WTC11 (cell line): ENCODE data around the gene NSMCE1. TPM values are rescaled to one million over a fixed set of nuclear protein-coding genes. Genes with fewer than 3 reads are reported as not detected.

Experiments
- ATAC-seq: fragments of 200-7000 bp; cut with Tn5 transposase; 2 replicates; pipeline ENCODE4 v1.10.0; 2021; ENCODE audit warnings: mild to moderate bottlenecking, moderate library complexity
- CTCF ChIA-PET: fragments of 300-600 bp; sonication (Branson Sonifier 250); formaldehyde crosslinking; loops from one replicate; lab custom pipeline; 2021; ENCODE audit warnings: antibody characterized with exemption; lab: Charles Lee
- POLR2A ChIA-PET: fragments of 350-600 bp; sonication (Branson Sonifier 250); formaldehyde crosslinking; loops from one replicate; lab custom pipeline; 2021; ENCODE audit warnings: antibody characterized with exemption; lab: Charles Lee
- DNase-seq: peaks from one replicate; pipeline ENCODE4 v3.0.0; 2021; ENCODE audit warnings: low spot score
- H3K27ac Mint-ChIP-seq: 2 replicates; pipeline ENCODE4 v1.8.0; 2021; ENCODE audit warnings: mixed read lengths
- H3K27me3 Mint-ChIP-seq: 2 replicates; pipeline ENCODE4 v1.8.0; 2021; ENCODE audit warnings: low read depth, mild to moderate bottlenecking, moderate library complexity, mixed read lengths
- H3K36me3 Mint-ChIP-seq: 2 replicates; pipeline ENCODE4 v1.8.0; 2021; ENCODE audit warnings: mixed read lengths
- H3K4me1 Mint-ChIP-seq: 2 replicates; pipeline ENCODE4 v1.8.0; 2022; ENCODE audit warnings: mixed read lengths
- H3K4me3 Mint-ChIP-seq: 2 replicates; pipeline ENCODE4 v1.8.0; 2021; ENCODE audit warnings: mild to moderate bottlenecking, moderate library complexity, mixed read lengths
- H3K9me3 Mint-ChIP-seq: 2 replicates; pipeline ENCODE4 v1.8.0; 2021; ENCODE audit warnings: mixed read lengths
- AFF4 ChIP-seq: sonication (generic); formaldehyde crosslinking; IDR thresholded peaks from 2 replicates; pipeline ENCODE4 v1.8.1; 2023; ENCODE audit warnings: mild to moderate bottlenecking, missing genetic modification reagents, borderline replicate concordance
- AR ChIP-seq: fragments of 250-450 bp; sonication (Bioruptor Pico); IDR thresholded peaks from 2 replicates; pipeline ENCODE4 v1.9.0; 2021; ENCODE audit warnings: mild to moderate bottlenecking
- ATF1 ChIP-seq: sonication (generic); formaldehyde crosslinking; IDR thresholded peaks from 2 replicates; pipeline ENCODE4 v1.8.1; 2023; ENCODE audit warnings: mild to moderate bottlenecking, moderate library complexity, missing genetic modification reagents
- ATF3 ChIP-seq: sonication (generic); formaldehyde crosslinking; conservative IDR thresholded peaks from 2 replicates; pipeline ENCODE4 v1.8.1; 2022; ENCODE audit warnings: mild to moderate bottlenecking, missing genetic modification reagents
- CBFB ChIP-seq: sonication (generic); formaldehyde crosslinking; IDR thresholded peaks from 2 replicates; pipeline ENCODE4 v1.8.1; 2022; ENCODE audit warnings: mild to moderate bottlenecking, low read depth, missing genetic modification reagents
- CTCF ChIP-seq: fragments of 200-600 bp; IDR thresholded peaks from 2 replicates; pipeline ENCODE4 v1.8.0; 2022; ENCODE audit warnings: antibody characterized with exemption
- GABPB1 ChIP-seq: sonication (generic); formaldehyde crosslinking; IDR thresholded peaks from 2 replicates; pipeline ENCODE4 v1.8.1; 2023; ENCODE audit warnings: mild to moderate bottlenecking, missing genetic modification reagents
- GRHL2 ChIP-seq: fragments of 250-450 bp; sonication (Bioruptor Pico); IDR thresholded peaks from 2 replicates; pipeline ENCODE4 v1.8.0; 2022; ENCODE audit warnings: mild to moderate bottlenecking, moderate library complexity; ENCODE audit not compliant: insufficient replicate concordance, severe bottlenecking
- GTF2I ChIP-seq: fragments of 250-450 bp; sonication (Bioruptor Pico); conservative IDR thresholded peaks from 2 replicates; pipeline ENCODE4 v1.4.0; 2021; ENCODE audit warnings: mild to moderate bottlenecking
- HMGA2 ChIP-seq: fragments of 250-450 bp; sonication (Bioruptor Pico); IDR thresholded peaks from 2 replicates; pipeline ENCODE4 v1.4.0; 2021; ENCODE audit warnings: mild to moderate bottlenecking, moderate library complexity
- IRF2 ChIP-seq: sonication (generic); formaldehyde crosslinking; IDR thresholded peaks from 2 replicates; pipeline ENCODE4 v1.8.0; 2022; ENCODE audit warnings: low read depth, missing genetic modification reagents, borderline replicate concordance
- JAZF1 ChIP-seq: fragments of 250-450 bp; sonication (Bioruptor Pico); IDR thresholded peaks from 2 replicates; pipeline ENCODE4 v1.9.0; 2021; ENCODE audit warnings: moderate library complexity, mild to moderate bottlenecking, inconsistent platforms
- JUN ChIP-seq: sonication (generic); formaldehyde crosslinking; IDR thresholded peaks from 2 replicates; pipeline ENCODE4 v1.8.0; 2023; ENCODE audit warnings: mild to moderate bottlenecking, missing genetic modification reagents
- MYBL2 ChIP-seq: sonication (generic); formaldehyde crosslinking; IDR thresholded peaks from 2 replicates; pipeline ENCODE4 v1.8.1; 2023; ENCODE audit warnings: mild to moderate bottlenecking, moderate library complexity, missing genetic modification reagents
- NR1H2 ChIP-seq: sonication (generic); formaldehyde crosslinking; IDR thresholded peaks from 2 replicates; pipeline ENCODE4 v1.9.0; 2021; ENCODE audit warnings: mild to moderate bottlenecking, moderate library complexity, missing genetic modification reagents
- PRRX2 ChIP-seq: fragments of 250-450 bp; sonication (Bioruptor Pico); IDR thresholded peaks from 2 replicates; pipeline ENCODE4 v1.8.0; 2021; ENCODE audit warnings: mild to moderate bottlenecking
- SMAD3 ChIP-seq: sonication (generic); formaldehyde crosslinking; IDR thresholded peaks from 2 replicates; pipeline ENCODE4 v1.8.0; 2022; ENCODE audit warnings: missing genetic modification reagents, mild to moderate bottlenecking, borderline replicate concordance
- TEAD4 ChIP-seq: sonication (generic); formaldehyde crosslinking; IDR thresholded peaks from 2 replicates; pipeline ENCODE4 v1.8.0; 2022; ENCODE audit warnings: mild to moderate bottlenecking, missing genetic modification reagents
- ZNF396 ChIP-seq: fragments of 250-450 bp; sonication (Bioruptor Pico); IDR thresholded peaks from 2 replicates; pipeline ENCODE4 v1.8.0; 2021; ENCODE audit warnings: mild to moderate bottlenecking, moderate library complexity, borderline replicate concordance
- ZNF671 ChIP-seq: fragments of 250-450 bp; sonication (Bioruptor Pico); IDR thresholded peaks from 2 replicates; pipeline ENCODE4 v1.8.0; 2021; ENCODE audit warnings: mild to moderate bottlenecking
- total RNA-seq: library from RNA; stranded (reverse); gene quantifications from 3 replicates; pipeline ENCODE4 v1.2.3, GENCODE V29; 2021

Gene NSMCE1
- total RNA-seq, 1 experiment from 2014 or later, result 29.4 TPM

GRCh38 chr16:27241658-27242057 is 26.9 kb downstream of the NSMCE1 start:
- ChIA-PET POLR2A (no interaction called here), CTCF (interaction anchor here (1.6 to 3.5 kb wide), 2 partner anchors 61 to 126 kb away, joined by 5 to 22 read pairs; no protein-coding TSS in a partner anchor)
- Mint-ChIP-seq H3K27ac (peak overlapping the region; percentile 57; the same call in 1 of the 2 replicates), H3K4me1 (peaks cover 38% of the 10 kb centered on the region), H3K9me3 (no peaks in the 10 kb centered on the region), H3K36me3 (no peaks in the 10 kb centered on the region)
- no peak for DNase-seq
- no peak for ATAC-seq
- no peak for TF ChIP-seq ZNF396
- no peak for TF ChIP-seq MYBL2 (CRISPR knock-in tag)
- TF ChIP-seq JAZF1 (CRISPR knock-in tag), result no peak
- no peak for TF ChIP-seq SMAD3 (CRISPR knock-in tag)
- TF ChIP-seq GABPB1 (CRISPR knock-in tag), result no peak
- TF ChIP-seq GTF2I (CRISPR knock-in tag), result no peak
- no peak for TF ChIP-seq NR1H2 (CRISPR knock-in tag)
- TF ChIP-seq GRHL2 (CRISPR knock-in tag), result no peak
- no peak for TF ChIP-seq AR
- TF ChIP-seq CBFB (CRISPR knock-in tag), result no peak
- TF ChIP-seq ATF3 (CRISPR knock-in tag), result no peak
- no peak for TF ChIP-seq ZNF671 (CRISPR knock-in tag)
- no peak for TF ChIP-seq JUN (CRISPR knock-in tag)
- TF ChIP-seq HMGA2 (CRISPR knock-in tag), result no peak
- TF ChIP-seq TEAD4 (CRISPR knock-in tag), result no peak
- TF ChIP-seq AFF4 (CRISPR knock-in tag), result no peak
- TF ChIP-seq ATF1 (CRISPR knock-in tag), result no peak
- TF ChIP-seq PRRX2 (CRISPR knock-in tag), result no peak
- TF ChIP-seq CTCF, result no peak
- no peak for TF ChIP-seq IRF2 (CRISPR knock-in tag)
- TF ChIP-seq, all 79 proteins: peak for 0
- no peak overlapping the region for H3K4me3 Mint-ChIP-seq
- no peaks in the 10 kb centered on the region for H3K27me3 Mint-ChIP-seq
